ENCODE measurements around the gene PCDH1. TPM values are rescaled to one million over a fixed set of nuclear protein-coding genes. Genes with fewer than 3 reads are reported as not detected.

The PCDH1 gene
- total RNA-seq (2016; rRNA removed; fragmentation: Illumina TruSeq; extraction: Trizol) = 0.11 and 0.13 TPM in 2 replicates
- total RNA-seq (2016; cell fraction: cytosol; rRNA removed; fragmentation: Illumina TruSeq; extraction: Trizol; ENCODE audit: low read depth) = not detected in 2 replicates
- total RNA-seq (2016; cell fraction: insoluble cytoplasmic fraction; rRNA removed; fragmentation: Illumina TruSeq; extraction: Trizol) = 0.09 TPM in 1 of 2 replicates, not detected in the other
- not detected in 2 replicates for total RNA-seq (2016; cell fraction: membrane; rRNA removed; fragmentation: Illumina TruSeq; extraction: Trizol)
- 0.31 TPM in 1 of 2 replicates, not detected in the other for total RNA-seq (2016; cell fraction: nucleus; rRNA removed; fragmentation: Illumina TruSeq; extraction: Trizol)
- 0.83 and 1.3 TPM in 2 replicates for polyA plus RNA-seq (2011; rRNA removed)
- 0.85 and 1.0 TPM in 2 replicates for polyA plus RNA-seq (2011; cell fraction: cytosol; rRNA removed)
- polyA plus RNA-seq (2011; cell fraction: nucleus; rRNA removed) = 0.83 and 0.90 TPM in 2 replicates
- 0.80 and 1.3 TPM in 2 replicates for polyA plus RNA-seq (2012)
- 0.08 TPM in 1 of 2 replicates, not detected in the other for polyA plus RNA-seq (2016; cell fraction: cytosol; fragmentation: Illumina TruSeq; extraction: Trizol; ENCODE audit: low read depth)
- 0.11 TPM in 1 of 2 replicates, not detected in the other for polyA plus RNA-seq (2016; cell fraction: insoluble cytoplasmic fraction; fragmentation: Illumina TruSeq; extraction: Trizol; ENCODE audit: low read depth)
- polyA plus RNA-seq (2016; cell fraction: membrane; fragmentation: Illumina TruSeq; extraction: Trizol; ENCODE audit: low read depth) = not detected in 2 replicates
- 0.25 TPM in 1 of 2 replicates, not detected in the other for polyA plus RNA-seq (2016; cell fraction: nucleus; fragmentation: Illumina TruSeq; extraction: Trizol; ENCODE audit: insufficient read depth, low read depth)
- polyA minus RNA-seq (2011; rRNA and poly(A)+ RNA removed; ENCODE audit: low replicate concordance) = 2.1 and 10.8 TPM in 2 replicates
- polyA minus RNA-seq (2011; cell fraction: cytosol; rRNA and poly(A)+ RNA removed) = 1.6 and 1.9 TPM in 2 replicates
- polyA minus RNA-seq (2011; cell fraction: nucleus; rRNA and poly(A)+ RNA removed) = 0.75 and 0.77 TPM in 2 replicates
- percentile 16 among the genes with signal in this experiment for Bru-seq, nascent RNA
- BruChase-seq, experiment 1, labeled RNA remaining after a 6-hour chase = percentile 21 among the genes with signal in this experiment
- BruChase-seq, experiment 2, labeled RNA remaining after a 2-hour chase = percentile 15 among the genes with signal in this experiment
- long read RNA-seq, experiment 1 = 0 reads
- long read RNA-seq, experiment 2, transcript PCDH1-203 (3 exons, 3,827 nt) = major isoform, 5 of 5 reads
- long read RNA-seq, experiment 2, partial matches to known transcripts = 0 of 5 reads
- long read RNA-seq, experiment 2, other reads (novel, unspliced or antisense) = 0 of 5 reads

- no peak for FAIRE-seq
- TF ChIP-seq ATF7-NPFF (CRISPR knock-in tag; IDR thresholded peaks at IDR 0.05; ENCODE audit: low read depth) (0 out of 2 replicates have a peak, but pooled peaks have one; percentile 46), ZBTB7B (CRISPR knock-in tag; IDR thresholded peaks at IDR 0.05) (no peak), KLF9 (CRISPR knock-in tag; IDR thresholded peaks at IDR 0.05; ENCODE audit: low read depth) (no peak), SKI (IDR thresholded peaks at IDR 0.05; ENCODE audit: partially characterized antibody) (peak; percentile 14), ZKSCAN8 (CRISPR knock-in tag; IDR thresholded peaks at IDR 0.05; ENCODE audit: borderline replicate concordance) (no peak), ZNF280B (CRISPR knock-in tag; IDR thresholded peaks at IDR 0.05; ENCODE audit: borderline replicate concordance) (no peak)
These were observed at the start of gene PCDH1 for GRCh38 chr5:141878186-141878710. TSS of gene PCDH1 (minus strand) at chr5:141878410. CDS start at chr5:141878262, 148 bp downstream.

More at GRCh38 chr5:141878186-141878710, at the start of gene PCDH1:
- WGBS (ENCODE audit: low lambda C conversion rate) = 0% methylated on average over 2 of the region's 63 CpGs
- ChIA-PET CTCF (ENCODE audit: low intra/inter-chr PET ratio, low total read pairs) (interaction anchor here (1.0 to 2.1 kb wide), 3 partner anchors 82 to 186 kb away, joined by 5 to 19 read pairs (median 16); no protein-coding TSS in a partner anchor), POLR2A (interaction anchor here (0.5 to 1.3 kb wide), 4 partner anchors 28 to 175 kb away, joined by 3 to 4 read pairs (median 3); partner anchors contain the start of gene DELE1)
- Histone ChIP-seq H3K4me3 (replicated peaks in 1 of 3; ENCODE audit: insufficient read depth in 1 of 3, low read depth in 2 of 3, low read length in 3 of 3) (peak within 1 kb of the TSS; percentile 50 to 73 (median 52)), H3K4me2 (ENCODE audit: low read depth, low read length) (peak within 1 kb of the TSS; percentile 81), H4K20me1 (ENCODE audit: insufficient read depth, low read length) (no peaks in the 10 kb centered on the region), H3K4me1 (ENCODE audit: insufficient read depth, low read length) (peaks cover 64% of the 10 kb centered on the region), H3K27ac (ENCODE audit: extremely low read length, insufficient read depth, low read length) (no peak within 1 kb of the TSS), H3K9me3 (ENCODE audit: low read length) (no peaks in the 10 kb centered on the region), H3K9ac (ENCODE audit: insufficient read depth, low read depth, low read length) (no peak within 1 kb of the TSS), H3K79me2 (ENCODE audit: insufficient read depth, low read length) (no peaks in the 10 kb centered on the region), H2AFZ (ENCODE audit: low read length) (no peak within 1 kb of the TSS), H3K36me3 (replicated peaks in 1 of 2; ENCODE audit: control insufficient read depth in 1 of 2, insufficient read depth in 2 of 2, low read length in 2 of 2) (no peaks in the 10 kb centered on the region), H3K27me3 (ENCODE audit: control insufficient read depth in 1 of 2, insufficient read depth in 2 of 2, low read length in 2 of 2) (peaks cover 14 to 56% of the 10 kb centered on the region in 2 experiments)
- ATAC-seq (peak; percentile 54), DNase-seq (ENCODE audit: low spot score) (no peak)
- BruUV-seq (replicated peaks) = no TSS peak
- intact Hi-C loops (cut with micrococcal nuclease; ENCODE audit: unreplicated experiment) (loop anchor here (1.0 to 5.0 kb wide), 4 partner anchors 51 to 185 kb away; no protein-coding TSS in a partner anchor), in situ Hi-C loops (cut with HindIII; ENCODE audit: extremely low pct_ligation_motif_present, low pct_unique_long_range_greater_than_20kb) (loop anchor here (5.0 kb wide), 1 partner anchor 176 kb away; no protein-coding TSS in a partner anchor)
